Osteocyte (in vitro differentiated cells): Measurements from ENCODE around the gene BTBD8. TPM values are rescaled to one million over a fixed set of nuclear protein-coding genes. Genes with fewer than 3 reads are reported as not detected.

Experiments
- DNase-seq: peaks from one replicate; pipeline ENCODE4 v3.0.0; 2021; ENCODE audit warnings: mixed read lengths; ENCODE audit not compliant: unreplicated experiment; ENCODE audit errors: extremely low spot score
- H3K27ac Mint-ChIP-seq: one replicate; pipeline ENCODE4 v1.8.0; 2021; ENCODE audit warnings: mild to moderate bottlenecking, mixed read lengths; ENCODE audit not compliant: unreplicated experiment
- H3K27me3 Mint-ChIP-seq: one replicate; pipeline ENCODE4 v1.8.0; 2021; ENCODE audit warnings: mixed read lengths; ENCODE audit not compliant: unreplicated experiment
- H3K36me3 Mint-ChIP-seq: one replicate; pipeline ENCODE4 v1.8.0; 2021; ENCODE audit warnings: mixed read lengths; ENCODE audit not compliant: unreplicated experiment
- H3K4me1 Mint-ChIP-seq: one replicate; pipeline ENCODE4 v1.8.0; 2021; ENCODE audit warnings: mixed read lengths; ENCODE audit not compliant: unreplicated experiment
- H3K4me3 Mint-ChIP-seq: one replicate; pipeline ENCODE4 v1.8.0; 2021; ENCODE audit warnings: mild to moderate bottlenecking, moderate library complexity, mixed read lengths; ENCODE audit not compliant: unreplicated experiment
- H3K9me3 Mint-ChIP-seq: one replicate; pipeline ENCODE4 v1.8.0; 2021; ENCODE audit warnings: mixed read lengths; ENCODE audit not compliant: unreplicated experiment
- CTCF ChIP-seq: fragments of 200-600 bp; sonication (generic); IDR thresholded peaks from 2 replicates; pipeline ENCODE4 v1.5.0; 2021; ENCODE audit warnings: antibody characterized with exemption, mild to moderate bottlenecking, moderate library complexity
- total RNA-seq: library from RNA; stranded (reverse); gene quantifications from 2 replicates; pipeline ENCODE4 v1.2.1, GENCODE V29; 2021

Gene BTBD8
- total RNA-seq, 1 donor from 2014 or later, result 2.0 TPM

GRCh38 chr1:92184632-92185031 lies 104.5 kb downstream of the BTBD8 start:
- no peaks in the 10 kb centered on the region for H3K27me3 Mint-ChIP-seq
- no peak overlapping the region for H3K4me3 Mint-ChIP-seq
- no peaks in the 10 kb centered on the region for H3K9me3 Mint-ChIP-seq
- peaks cover 35% of the 10 kb centered on the region for H3K4me1 Mint-ChIP-seq
- no peak overlapping the region for H3K27ac Mint-ChIP-seq
- no peak for DNase-seq
- no peak for TF ChIP-seq CTCF
- peaks cover 16% of the 10 kb centered on the region for H3K36me3 Mint-ChIP-seq

- no peak for TF ChIP-seq CTCF
- Mint-ChIP-seq H3K4me3 (no peak overlapping the region), H3K36me3 (peaks cover 8% of the 10 kb centered on the region), H3K4me1 (peaks cover 35% of the 10 kb centered on the region), H3K9me3 (no peaks in the 10 kb centered on the region), H3K27me3 (no peaks in the 10 kb centered on the region), H3K27ac (peak overlapping the region; percentile 8)
- DNase-seq, result no peak
Measured at GRCh38 chr1:92186081-92186480, 105.9 kb downstream of the BTBD8 start.

GRCh38 chr1:92188436-92189255 lies 108.5 kb downstream of the BTBD8 start:
- no peaks in the 10 kb centered on the region for H3K9me3 Mint-ChIP-seq
- DNase-seq, result no peak
- TF ChIP-seq CTCF, result no peak
- H3K36me3 Mint-ChIP-seq, result peaks cover 2% of the 10 kb centered on the region
- H3K27ac Mint-ChIP-seq, result no peak overlapping the region
- H3K4me1 Mint-ChIP-seq, result peaks cover 32% of the 10 kb centered on the region
- H3K4me3 Mint-ChIP-seq, result no peak overlapping the region
- H3K27me3 Mint-ChIP-seq, result no peaks in the 10 kb centered on the region

GRCh38 chr1:92191726-92192125 lies 111.6 kb downstream of the BTBD8 start:
- Mint-ChIP-seq H3K27ac (no peak overlapping the region), H3K4me3 (no peak overlapping the region), H3K27me3 (no peaks in the 10 kb centered on the region), H3K4me1 (peaks cover 5% of the 10 kb centered on the region), H3K36me3 (peaks cover 2% of the 10 kb centered on the region), H3K9me3 (no peaks in the 10 kb centered on the region)
- no peak for TF ChIP-seq CTCF
- DNase-seq, result no peak

GRCh38 chr1:92192246-92192645 lies 112.1 kb downstream of the BTBD8 start:
- H3K9me3 Mint-ChIP-seq, result no peaks in the 10 kb centered on the region
- no peak for TF ChIP-seq CTCF
- H3K4me3 Mint-ChIP-seq, result no peak overlapping the region
- H3K4me1 Mint-ChIP-seq, result peaks cover 4% of the 10 kb centered on the region
- no peak overlapping the region for H3K27ac Mint-ChIP-seq
- no peaks in the 10 kb centered on the region for H3K27me3 Mint-ChIP-seq
- H3K36me3 Mint-ChIP-seq, result peaks cover 2% of the 10 kb centered on the region
- no peak for DNase-seq
